ENCODE data around the gene CDH13.

DNA sequence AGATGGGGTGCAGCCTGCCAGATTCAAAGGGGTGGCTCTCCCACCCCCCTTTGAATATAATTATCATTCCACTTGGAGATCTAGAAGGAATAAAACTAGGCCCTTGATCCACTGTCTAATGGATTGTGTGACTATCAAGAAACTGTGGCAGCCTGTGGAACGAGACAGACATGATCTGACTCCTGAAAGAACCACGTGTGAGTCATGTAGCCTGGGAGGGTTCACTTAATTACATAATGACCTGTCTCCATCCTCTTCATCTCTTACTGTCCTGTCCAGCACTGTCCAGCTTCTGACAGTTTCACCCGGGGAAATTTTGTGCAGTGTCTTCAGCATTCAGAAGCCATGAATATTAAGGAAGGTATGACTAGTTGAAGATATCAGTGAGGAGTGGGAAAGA lies 43.3 kb upstream of the CDH13 start:
- no peak for TF ChIP-seq EZH2 (IDR thresholded peaks at IDR 0.05; ENCODE audit: low read length, missing control alignments)
- TF ChIP-seq, protein P1, sequence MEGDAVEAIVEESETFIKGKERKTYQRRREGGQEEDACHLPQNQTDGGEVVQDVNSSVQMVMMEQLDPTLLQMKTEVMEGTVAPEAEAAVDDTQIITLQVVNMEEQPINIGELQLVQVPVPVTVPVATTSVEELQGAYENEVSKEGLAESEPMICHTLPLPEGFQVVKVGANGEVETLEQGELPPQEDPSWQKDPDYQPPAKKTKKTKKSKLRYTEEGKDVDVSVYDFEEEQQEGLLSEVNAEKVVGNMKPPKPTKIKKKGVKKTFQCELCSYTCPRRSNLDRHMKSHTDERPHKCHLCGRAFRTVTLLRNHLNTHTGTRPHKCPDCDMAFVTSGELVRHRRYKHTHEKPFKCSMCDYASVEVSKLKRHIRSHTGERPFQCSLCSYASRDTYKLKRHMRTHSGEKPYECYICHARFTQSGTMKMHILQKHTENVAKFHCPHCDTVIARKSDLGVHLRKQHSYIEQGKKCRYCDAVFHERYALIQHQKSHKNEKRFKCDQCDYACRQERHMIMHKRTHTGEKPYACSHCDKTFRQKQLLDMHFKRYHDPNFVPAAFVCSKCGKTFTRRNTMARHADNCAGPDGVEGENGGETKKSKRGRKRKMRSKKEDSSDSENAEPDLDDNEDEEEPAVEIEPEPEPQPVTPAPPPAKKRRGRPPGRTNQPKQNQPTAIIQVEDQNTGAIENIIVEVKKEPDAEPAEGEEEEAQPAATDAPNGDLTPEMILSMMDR (conservative IDR thresholded peaks at IDR 0.05 in 1 of 2, IDR thresholded peaks at IDR 0.05 in 1 of 2; ENCODE audit: low read depth in 1 of 2, low read length in 2 of 2) = no peak

All from fibroblast of lung (primary cell).